DND-41 (cell line): ENCODE results near the gene PFDN6.

Experiments used
- ATAC-seq: fragments of 200-7000 bp; cut with Tn5 transposase; 3 replicates; pipeline ENCODE4 v1.9.1; 2021; ENCODE audit warnings: low read depth; ENCODE audit not compliant: insufficient read depth
- DNase-seq: peaks from one replicate; pipeline ENCODE4 v3.0.0-alpha.2; 2020
- H2AFZ ChIP-seq: 2 replicates; pipeline ENCODE4 v1.6.0; 2012; ENCODE audit warnings: low read depth, low read length
- H3K27ac ChIP-seq: 2 replicates; pipeline ENCODE4 v1.5.1; 2012; ENCODE audit warnings: low read length, inconsistent platforms
- H3K27me3 ChIP-seq: fragments of 200-600 bp; sonication (generic); 2 replicates; pipeline ENCODE4 v1.6.0; 2012; ENCODE audit warnings: low read length, mild to moderate bottlenecking, inconsistent platforms; ENCODE audit not compliant: insufficient read depth, poor library complexity
- H3K36me3 ChIP-seq: 2 replicates; pipeline ENCODE4 v1.5.1; 2012; ENCODE audit warnings: low read length, inconsistent platforms; ENCODE audit not compliant: insufficient read depth
- H3K4me1 ChIP-seq: 2 replicates; pipeline ENCODE4 v1.5.1; 2012; ENCODE audit warnings: mild to moderate bottlenecking, low read length; ENCODE audit not compliant: insufficient read depth
- H3K4me2 ChIP-seq: 2 replicates; pipeline ENCODE4 v1.6.0; 2012; ENCODE audit warnings: mild to moderate bottlenecking, moderate library complexity, low read length, inconsistent platforms; ENCODE audit not compliant: insufficient read depth
- H3K4me3 ChIP-seq, 2 experiments: fragments of 200-600 bp in 1 of 2; shearing (Covaris generic) in 1 of 2; 2 replicates each; pipeline ENCODE4 v1.5.1; 2012 to 2016; ENCODE audit warnings: inconsistent platforms in 2 of 2, low read length in 2 of 2, mild to moderate bottlenecking in 2 of 2, low read depth in 1 of 2, moderate library complexity in 1 of 2
- H3K79me2 ChIP-seq: 2 replicates; pipeline ENCODE4 v1.6.0; 2012; ENCODE audit warnings: low read length, inconsistent platforms; ENCODE audit not compliant: insufficient read depth
- H3K9ac ChIP-seq: 2 replicates; pipeline ENCODE4 v1.6.0; 2012; ENCODE audit warnings: low read depth, mild to moderate bottlenecking, inconsistent platforms, low read length, moderate library complexity
- H3K9me3 ChIP-seq: 2 replicates; pipeline ENCODE4 v1.5.1; 2012; ENCODE audit warnings: low read length, moderate library complexity, mild to moderate bottlenecking, inconsistent platforms; ENCODE audit not compliant: insufficient read depth, severe bottlenecking
- H4K20me1 ChIP-seq: 2 replicates; pipeline ENCODE4 v1.6.0; 2012; ENCODE audit warnings: low read length; ENCODE audit not compliant: insufficient read depth
- CTCF ChIP-seq: IDR thresholded peaks from 2 replicates; pipeline ENCODE4 v1.5.1; 2012; ENCODE audit warnings: borderline replicate concordance, low read length, moderate library complexity, mild to moderate bottlenecking; ENCODE audit not compliant: poor library complexity, severe bottlenecking; ENCODE audit errors: extremely low read depth
- EZH2 ChIP-seq: IDR thresholded peaks from 3 replicates; pipeline ENCODE4 v1.6.1; 2012; ENCODE audit warnings: borderline replicate concordance, low read depth, mild to moderate bottlenecking, moderate library complexity, low read length, inconsistent platforms; ENCODE audit not compliant: severe bottlenecking

PFDN6 gene

GRCh38 chr6:33305052-33305451 is 15.7 kb downstream of the PFDN6 start:
- no peak overlapping the region for H3K27ac ChIP-seq
- peaks cover 17% of the 10 kb centered on the region for H4K20me1 ChIP-seq
- H3K79me2 ChIP-seq, result peaks cover 58% of the 10 kb centered on the region
- ATAC-seq, result no peak
- DNase-seq, result no peak
- H3K9ac ChIP-seq, result no peak overlapping the region
- no peak overlapping the region for H2AFZ ChIP-seq
- H3K36me3 ChIP-seq, result peaks cover 55% of the 10 kb centered on the region
- H3K27me3 ChIP-seq, result no peaks in the 10 kb centered on the region
- TF ChIP-seq EZH2 (no peak), CTCF (no peak)
- H3K4me3 ChIP-seq, result no peak overlapping the region
- H3K9me3 ChIP-seq, result no peaks in the 10 kb centered on the region
- no peak overlapping the region for H3K4me2 ChIP-seq
- peaks cover 19% of the 10 kb centered on the region for H3K4me1 ChIP-seq

- Histone ChIP-seq H2AFZ (no peak overlapping the region), H3K4me2 (no peak overlapping the region), H3K79me2 (peaks cover 60% of the 10 kb centered on the region), H4K20me1 (peaks cover 17% of the 10 kb centered on the region), H3K9ac (no peak overlapping the region), H3K4me1 (peaks cover 6% of the 10 kb centered on the region; the same call in 1 of the 2 replicates), H3K27me3 (no peaks in the 10 kb centered on the region), H3K9me3 (no peaks in the 10 kb centered on the region), H3K27ac (no peak overlapping the region), H3K4me3 (no peak overlapping the region), H3K36me3 (peaks cover 63% of the 10 kb centered on the region)
- ATAC-seq (no peak), DNase-seq (no peak)
- no peak for TF ChIP-seq EZH2
- no peak for TF ChIP-seq CTCF
These were observed 17.0 kb downstream of the PFDN6 start for GRCh38 chr6:33306356-33306755.

GRCh38 chr6:33312361-33313104 is 23.1 kb downstream of the PFDN6 start:
- peaks cover 17% of the 10 kb centered on the region for H4K20me1 ChIP-seq
- peak overlapping the region; percentile 85; the same call in 1 of the 2 replicates for H2AFZ ChIP-seq
- peaks cover 28% of the 10 kb centered on the region for H3K36me3 ChIP-seq
- peaks cover 40% of the 10 kb centered on the region for H3K4me1 ChIP-seq
- ATAC-seq, result peak; percentile 28
- H3K79me2 ChIP-seq, result peaks cover 75% of the 10 kb centered on the region
- H3K4me2 ChIP-seq, result peak overlapping the region; percentile 97
- H3K4me3 ChIP-seq, result peak overlapping the region; percentile 62 to 78
- peak overlapping the region; percentile 85 for H3K9ac ChIP-seq
- H3K27me3 ChIP-seq, result no peaks in the 10 kb centered on the region
- TF ChIP-seq CTCF, result no peak
- no peak for TF ChIP-seq EZH2
- no peaks in the 10 kb centered on the region for H3K9me3 ChIP-seq
- peak overlapping the region; percentile 91 for H3K27ac ChIP-seq
- DNase-seq, result peak; percentile 76
